ENCODE measurements around the gene ANK3.

Gene ANK3

DNA sequence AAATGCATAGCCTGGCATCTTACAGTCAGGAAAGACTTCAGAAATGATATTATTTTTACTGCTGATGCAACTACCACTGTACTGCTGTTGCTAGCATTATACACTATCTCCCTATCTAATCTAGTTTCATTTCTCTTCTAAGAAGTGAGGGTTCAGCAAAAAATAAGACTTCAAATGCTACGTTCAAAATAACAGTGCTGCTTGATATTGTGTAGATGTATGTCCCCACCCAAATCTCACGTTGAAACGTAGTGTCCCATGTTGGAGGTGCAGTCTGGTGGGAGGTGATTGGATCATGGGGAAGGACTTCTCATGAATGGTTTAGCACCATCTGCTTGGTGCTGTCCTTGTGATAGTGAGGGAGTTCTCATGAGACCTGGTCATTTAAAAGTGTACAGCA lies 129.4 kb downstream of the ANK3 start:
- Histone ChIP-seq H3K4me3 (ENCODE audit: low read length) (no peak overlapping the region), H3K79me2 (ENCODE audit: low read length) (no peaks in the 10 kb centered on the region), H3K36me3 (replicated peaks; ENCODE audit: insufficient read depth, low read length) (no peaks in the 10 kb centered on the region), H3K27ac (ENCODE audit: low read length) (peak overlapping the region; percentile 7; the same call in 1 of the 2 replicates), H3K9ac (ENCODE audit: low read length) (no peak overlapping the region), H3K4me1 (ENCODE audit: low read length) (peaks cover 25% of the 10 kb centered on the region), H3K27me3 (replicated peaks; ENCODE audit: insufficient read depth, low read length) (no peaks in the 10 kb centered on the region), H4K20me1 (ENCODE audit: insufficient read depth, low read length) (no peaks in the 10 kb centered on the region), H3K4me2 (ENCODE audit: low read depth, low read length) (peak overlapping the region; percentile 34), H3K9me3 (replicated peaks; ENCODE audit: insufficient read depth, low read length) (no peaks in the 10 kb centered on the region), H2AFZ (ENCODE audit: low read length) (peak overlapping the region; percentile 45; the same call in 1 of the 2 replicates), H3K9me2 (replicated peaks; ENCODE audit: insufficient read depth, low read length) (no peaks in the 10 kb centered on the region), H3F3A (ENCODE audit: insufficient read depth, low read length) (no peaks in the 10 kb centered on the region)
- TF ChIP-seq EZH2phosphoT487 (IDR thresholded peaks at IDR 0.05; ENCODE audit: low read length): no peak
- TF ChIP-seq, protein P1, sequence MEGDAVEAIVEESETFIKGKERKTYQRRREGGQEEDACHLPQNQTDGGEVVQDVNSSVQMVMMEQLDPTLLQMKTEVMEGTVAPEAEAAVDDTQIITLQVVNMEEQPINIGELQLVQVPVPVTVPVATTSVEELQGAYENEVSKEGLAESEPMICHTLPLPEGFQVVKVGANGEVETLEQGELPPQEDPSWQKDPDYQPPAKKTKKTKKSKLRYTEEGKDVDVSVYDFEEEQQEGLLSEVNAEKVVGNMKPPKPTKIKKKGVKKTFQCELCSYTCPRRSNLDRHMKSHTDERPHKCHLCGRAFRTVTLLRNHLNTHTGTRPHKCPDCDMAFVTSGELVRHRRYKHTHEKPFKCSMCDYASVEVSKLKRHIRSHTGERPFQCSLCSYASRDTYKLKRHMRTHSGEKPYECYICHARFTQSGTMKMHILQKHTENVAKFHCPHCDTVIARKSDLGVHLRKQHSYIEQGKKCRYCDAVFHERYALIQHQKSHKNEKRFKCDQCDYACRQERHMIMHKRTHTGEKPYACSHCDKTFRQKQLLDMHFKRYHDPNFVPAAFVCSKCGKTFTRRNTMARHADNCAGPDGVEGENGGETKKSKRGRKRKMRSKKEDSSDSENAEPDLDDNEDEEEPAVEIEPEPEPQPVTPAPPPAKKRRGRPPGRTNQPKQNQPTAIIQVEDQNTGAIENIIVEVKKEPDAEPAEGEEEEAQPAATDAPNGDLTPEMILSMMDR (IDR thresholded peaks at IDR 0.05; ENCODE audit: low read length): no peak
- no peak for TF ChIP-seq EZH2 (optimal IDR thresholded peaks at IDR 0.05; ENCODE audit: low read depth, low read length)
- DNase-seq: peak; percentile 49

DNA sequence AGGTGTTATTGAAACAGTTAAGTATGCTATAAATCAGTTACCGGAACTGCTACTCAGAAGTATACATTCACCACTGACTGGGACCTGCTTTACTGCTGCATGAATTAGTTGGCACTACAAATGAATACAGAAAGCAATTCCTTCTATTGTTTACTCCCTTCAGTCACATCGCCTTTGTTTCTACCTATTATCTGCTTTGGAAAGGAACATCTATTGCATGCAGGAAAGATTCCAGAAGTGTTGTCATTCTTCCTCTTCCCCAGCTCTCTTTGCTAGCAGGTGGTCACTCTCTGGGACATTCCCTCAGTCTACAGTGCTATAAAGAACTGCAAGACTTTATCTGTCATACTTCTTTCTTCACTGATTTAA lies 131.3 kb downstream of the ANK3 start:
- no peaks in the 10 kb centered on the region for H3F3A ChIP-seq (ENCODE audit: insufficient read depth, low read length)
- no peaks in the 10 kb centered on the region for H3K9me2 ChIP-seq (replicated peaks; ENCODE audit: insufficient read depth, low read length)
- H3K4me1 ChIP-seq (ENCODE audit: low read length): peaks cover 25% of the 10 kb centered on the region
- no peak overlapping the region for H3K4me3 ChIP-seq (ENCODE audit: low read length)
- H3K9me3 ChIP-seq (replicated peaks; ENCODE audit: insufficient read depth, low read length): no peaks in the 10 kb centered on the region
- no peaks in the 10 kb centered on the region for H3K36me3 ChIP-seq (replicated peaks; ENCODE audit: insufficient read depth, low read length)
- no peak overlapping the region for H3K9ac ChIP-seq (ENCODE audit: low read length)
- no peak overlapping the region for H2AFZ ChIP-seq (ENCODE audit: low read length)
- no peak overlapping the region for H3K27ac ChIP-seq (ENCODE audit: low read length)
- H4K20me1 ChIP-seq (ENCODE audit: insufficient read depth, low read length): no peaks in the 10 kb centered on the region
- TF ChIP-seq EZH2phosphoT487 (IDR thresholded peaks at IDR 0.05; ENCODE audit: low read length) (no peak), EZH2 (optimal IDR thresholded peaks at IDR 0.05; ENCODE audit: low read depth, low read length) (no peak)
- no peaks in the 10 kb centered on the region for H3K79me2 ChIP-seq (ENCODE audit: low read length)
- H3K27me3 ChIP-seq (replicated peaks; ENCODE audit: insufficient read depth, low read length): no peaks in the 10 kb centered on the region
- DNase-seq: no peak
- H3K4me2 ChIP-seq (ENCODE audit: low read depth, low read length): no peak overlapping the region

DNA sequence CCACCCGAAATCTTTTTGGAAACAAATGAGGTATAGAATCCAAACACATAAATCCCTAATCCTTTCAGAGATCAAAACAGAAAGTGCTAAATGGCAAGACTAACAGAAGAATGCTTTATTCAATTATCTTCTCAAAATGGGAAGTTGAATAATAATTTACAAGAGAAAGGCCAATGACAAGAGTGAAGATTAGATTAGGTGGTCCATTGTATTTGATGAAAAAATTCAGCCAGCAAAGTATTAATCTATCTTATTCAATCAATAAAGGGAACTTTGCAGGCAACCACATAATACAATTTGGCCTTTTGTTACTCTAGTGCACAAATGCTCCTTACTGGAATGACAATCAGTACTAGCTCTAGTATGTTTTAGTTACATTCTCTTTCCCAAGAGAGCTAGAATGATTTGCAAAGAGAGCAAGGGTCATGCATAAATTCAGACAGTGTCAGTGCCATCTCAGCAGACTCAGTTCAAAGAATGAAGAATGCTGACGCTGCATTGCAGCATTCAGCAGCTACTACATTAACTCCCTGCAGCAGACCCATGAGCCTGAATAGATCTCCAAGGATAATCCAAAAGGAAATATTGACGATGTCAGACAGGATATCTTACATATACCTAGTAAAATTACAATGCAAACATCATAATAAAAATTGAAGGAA lies 131.8 kb downstream of the ANK3 start:
- Histone ChIP-seq H3K9ac (ENCODE audit: low read length) (no peak overlapping the region), H3K4me1 (ENCODE audit: low read length) (peaks cover 25% of the 10 kb centered on the region), H4K20me1 (ENCODE audit: insufficient read depth, low read length) (no peaks in the 10 kb centered on the region), H3K9me3 (replicated peaks; ENCODE audit: insufficient read depth, low read length) (no peaks in the 10 kb centered on the region), H3K27ac (ENCODE audit: low read length) (no peak overlapping the region), H3K4me2 (ENCODE audit: low read depth, low read length) (no peak overlapping the region), H3K27me3 (replicated peaks; ENCODE audit: insufficient read depth, low read length) (no peaks in the 10 kb centered on the region), H3K4me3 (ENCODE audit: low read length) (no peak overlapping the region), H2AFZ (ENCODE audit: low read length) (no peak overlapping the region), H3K36me3 (replicated peaks; ENCODE audit: insufficient read depth, low read length) (no peaks in the 10 kb centered on the region), H3K79me2 (ENCODE audit: low read length) (no peaks in the 10 kb centered on the region), H3F3A (ENCODE audit: insufficient read depth, low read length) (no peaks in the 10 kb centered on the region), H3K9me2 (replicated peaks; ENCODE audit: insufficient read depth, low read length) (no peaks in the 10 kb centered on the region)
- TF ChIP-seq, protein P1 (IDR thresholded peaks at IDR 0.05; ENCODE audit: low read length): no peak
- TF ChIP-seq EZH2 (optimal IDR thresholded peaks at IDR 0.05; ENCODE audit: low read depth, low read length) (no peak), EZH2phosphoT487 (IDR thresholded peaks at IDR 0.05; ENCODE audit: low read length) (no peak)
- peak; percentile 45 for DNase-seq

DNA sequence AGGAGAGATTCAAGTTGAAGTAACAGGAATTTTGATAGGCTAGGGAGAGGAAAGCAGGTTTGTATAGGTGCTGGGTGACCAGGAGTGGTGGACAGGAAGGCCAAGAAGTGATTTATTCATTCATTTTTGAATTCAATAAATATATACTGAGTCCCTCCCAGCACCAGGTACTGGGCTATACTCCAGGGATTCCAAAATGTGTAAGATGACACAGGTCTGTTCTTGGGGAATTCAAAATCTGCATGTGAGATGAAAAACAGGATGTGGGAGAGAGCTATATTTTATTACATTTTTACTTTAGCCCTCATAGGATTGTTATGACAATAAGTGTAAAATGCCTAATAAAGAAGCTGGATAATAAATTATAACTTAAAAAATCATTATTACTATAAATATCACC lies 134.9 kb downstream of the ANK3 start:
- no peak overlapping the region for H3K4me2 ChIP-seq (ENCODE audit: low read depth, low read length)
- H3K79me2 ChIP-seq (ENCODE audit: low read length): no peaks in the 10 kb centered on the region
- TF ChIP-seq, protein P1 (IDR thresholded peaks at IDR 0.05; ENCODE audit: low read length): no peak
- TF ChIP-seq EZH2phosphoT487 (IDR thresholded peaks at IDR 0.05; ENCODE audit: low read length): no peak
- TF ChIP-seq EZH2 (optimal IDR thresholded peaks at IDR 0.05; ENCODE audit: low read depth, low read length): no peak
- no peak overlapping the region for H2AFZ ChIP-seq (ENCODE audit: low read length)
- no peaks in the 10 kb centered on the region; the same call in 1 of the 2 replicates for H4K20me1 ChIP-seq (ENCODE audit: insufficient read depth, low read length)
- no peaks in the 10 kb centered on the region for H3K27me3 ChIP-seq (replicated peaks; ENCODE audit: insufficient read depth, low read length)
- H3K27ac ChIP-seq (ENCODE audit: low read length): no peak overlapping the region
- no peaks in the 10 kb centered on the region for H3K9me2 ChIP-seq (replicated peaks; ENCODE audit: insufficient read depth, low read length)
- no peak overlapping the region for H3K9ac ChIP-seq (ENCODE audit: low read length)
- DNase-seq: no peak
- no peaks in the 10 kb centered on the region for H3F3A ChIP-seq (ENCODE audit: insufficient read depth, low read length)
- no peaks in the 10 kb centered on the region for H3K9me3 ChIP-seq (replicated peaks; ENCODE audit: insufficient read depth, low read length)
- H3K4me3 ChIP-seq (ENCODE audit: low read length): no peak overlapping the region
- H3K4me1 ChIP-seq (ENCODE audit: low read length): peaks cover 15% of the 10 kb centered on the region
- no peaks in the 10 kb centered on the region for H3K36me3 ChIP-seq (replicated peaks; ENCODE audit: insufficient read depth, low read length)

All from MM.1S (cell line).